GM18519 (cell line): ENCODE results near the gene BRME1.

Source experiments
- ATAC-seq: cut with Tn5 transposase; IDR thresholded peaks from one replicate; pipeline ENCODE4 v1.9.1; 2021; ENCODE audit warnings: mild to moderate bottlenecking, moderate library complexity; ENCODE audit not compliant: unreplicated experiment, low FRiP score

Gene BRME1

GRCh38 chr19:13905634-13906520 is at the start of gene BRME1, which contains the start of gene CC2D1A:
BRME1 (minus strand) TSS chr19:13906117; CDS start chr19:13904892, 1,225 bp downstream.
CC2D1A (plus strand) TSS chr19:13906201; CDS start chr19:13906442, 241 bp downstream.
- peak; percentile 89 for ATAC-seq

DNA sequence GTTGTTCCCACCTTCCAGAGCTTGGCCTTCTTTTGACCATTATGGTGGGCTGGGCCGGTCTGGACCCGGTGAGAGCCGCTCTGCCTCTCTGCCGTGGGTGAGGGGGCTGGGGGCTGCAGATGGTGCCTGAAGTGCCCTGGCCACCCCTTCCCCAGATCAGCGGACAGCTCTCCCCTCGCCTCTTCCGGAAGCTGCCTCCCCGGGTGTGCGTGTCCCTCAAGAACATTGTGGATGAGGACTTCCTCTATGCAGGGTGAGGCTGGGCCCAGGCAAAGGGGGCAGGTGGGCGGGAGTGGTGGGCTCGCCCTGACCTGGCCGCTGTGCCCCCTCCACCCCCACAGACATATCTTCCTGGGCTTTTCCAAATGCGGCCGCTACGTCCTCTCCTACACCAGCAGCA is 48.3 kb upstream of the BRME1 start:
- no peak for ATAC-seq

- no peak for ATAC-seq
These were observed 47.1 kb upstream of the BRME1 start for GRCh38 chr19:13952931-13953531.

DNA sequence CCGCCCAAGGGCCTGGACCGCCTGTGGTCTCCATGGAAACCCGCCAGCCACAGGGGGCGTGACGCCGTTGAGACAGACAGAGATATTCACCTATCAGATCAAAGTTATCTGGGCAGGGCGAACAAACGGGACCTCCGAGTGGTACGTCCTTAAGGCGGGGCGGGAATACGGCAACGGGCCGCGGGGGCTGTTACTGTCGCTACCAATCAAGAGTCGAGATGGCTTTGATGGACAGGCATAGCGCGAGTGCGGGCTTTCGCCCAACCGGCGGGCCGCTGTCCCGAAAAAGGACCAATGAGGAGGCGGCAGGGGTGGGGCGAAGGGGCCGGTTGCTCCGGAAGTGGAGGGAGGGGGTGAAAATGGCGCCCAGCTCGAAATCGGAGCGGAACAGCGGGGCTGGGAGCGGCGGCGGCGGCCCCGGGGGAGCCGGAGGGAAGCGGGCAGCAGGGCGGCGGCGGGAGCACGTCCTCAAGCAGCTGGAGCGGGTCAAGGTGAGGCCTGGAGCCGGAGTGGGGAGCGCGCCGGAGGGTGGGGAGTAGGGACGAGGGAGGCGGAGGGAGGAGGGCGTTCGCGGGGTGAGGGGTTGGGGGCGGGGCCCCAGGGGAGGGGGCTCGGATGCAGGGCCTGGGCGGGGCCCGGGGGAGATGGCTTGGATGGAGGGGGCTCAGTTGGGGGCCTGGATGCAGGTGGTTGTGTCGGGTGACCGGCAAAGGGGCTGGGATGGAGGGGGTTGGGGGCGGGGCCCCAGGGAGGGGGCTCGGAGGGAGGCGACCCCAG is 46.4 kb upstream of the BRME1 start, which contains the start of gene DCAF15:
Gene DCAF15, plus strand, starts transcription at position 356 of the 777 bp plus-strand sequence. Its CDS starts 4 bp downstream, at position 360.
- ATAC-seq, result peak; percentile 92

DNA sequence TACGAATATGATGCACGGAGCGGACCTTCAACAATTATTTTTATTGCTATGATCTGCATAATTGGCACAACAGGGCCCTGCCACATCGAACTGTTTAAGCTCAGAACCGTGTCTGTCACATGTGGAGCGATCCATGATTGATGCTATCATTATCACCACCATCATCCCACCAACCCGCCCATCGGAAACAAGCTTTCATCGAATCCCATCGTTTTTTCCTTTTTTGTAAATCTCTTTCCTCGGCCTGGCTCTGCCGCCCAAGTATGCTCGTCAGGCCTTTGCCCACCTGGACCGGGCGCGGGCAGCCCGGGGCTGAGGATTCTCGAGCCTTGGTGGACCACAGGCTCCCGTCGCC is 45.9 kb upstream of the BRME1 start:
- peak; percentile 5 for ATAC-seq

DNA sequence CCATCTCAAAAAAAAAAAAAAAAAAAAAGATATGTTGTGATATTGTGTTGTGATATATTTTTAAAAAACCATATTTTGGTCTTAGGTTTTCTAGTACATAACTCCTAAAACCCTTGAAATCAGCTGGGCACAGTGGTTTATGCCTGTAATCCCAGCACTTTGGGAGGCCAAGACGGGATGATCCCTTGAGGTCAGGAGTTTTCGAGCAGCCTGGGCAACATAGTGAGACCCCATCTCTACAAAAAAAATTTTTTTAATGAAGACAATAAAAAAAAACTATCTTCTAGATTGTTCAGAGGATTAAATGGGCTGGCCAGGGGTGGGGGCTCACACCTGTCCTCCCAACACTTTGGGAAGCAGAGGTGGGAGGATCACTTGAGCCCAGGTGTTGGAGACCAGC is 45.1 kb upstream of the BRME1 start:
- ATAC-seq, result no peak

- ATAC-seq, result no peak
These were observed 40.5 kb upstream of the BRME1 start for GRCh38 chr19:13946414-13946813.

GRCh38 chr19:13942023-13942684 is 36.2 kb upstream of the BRME1 start:
- no peak for ATAC-seq

- ATAC-seq, result no peak
These were observed 32.6 kb upstream of the BRME1 start, which contains the start of gene PODNL1 for GRCh38 chr19:13938301-13939064. PODNL1 (minus strand) TSS chr19:13938417; CDS start chr19:13938181, 236 bp downstream.

DNA sequence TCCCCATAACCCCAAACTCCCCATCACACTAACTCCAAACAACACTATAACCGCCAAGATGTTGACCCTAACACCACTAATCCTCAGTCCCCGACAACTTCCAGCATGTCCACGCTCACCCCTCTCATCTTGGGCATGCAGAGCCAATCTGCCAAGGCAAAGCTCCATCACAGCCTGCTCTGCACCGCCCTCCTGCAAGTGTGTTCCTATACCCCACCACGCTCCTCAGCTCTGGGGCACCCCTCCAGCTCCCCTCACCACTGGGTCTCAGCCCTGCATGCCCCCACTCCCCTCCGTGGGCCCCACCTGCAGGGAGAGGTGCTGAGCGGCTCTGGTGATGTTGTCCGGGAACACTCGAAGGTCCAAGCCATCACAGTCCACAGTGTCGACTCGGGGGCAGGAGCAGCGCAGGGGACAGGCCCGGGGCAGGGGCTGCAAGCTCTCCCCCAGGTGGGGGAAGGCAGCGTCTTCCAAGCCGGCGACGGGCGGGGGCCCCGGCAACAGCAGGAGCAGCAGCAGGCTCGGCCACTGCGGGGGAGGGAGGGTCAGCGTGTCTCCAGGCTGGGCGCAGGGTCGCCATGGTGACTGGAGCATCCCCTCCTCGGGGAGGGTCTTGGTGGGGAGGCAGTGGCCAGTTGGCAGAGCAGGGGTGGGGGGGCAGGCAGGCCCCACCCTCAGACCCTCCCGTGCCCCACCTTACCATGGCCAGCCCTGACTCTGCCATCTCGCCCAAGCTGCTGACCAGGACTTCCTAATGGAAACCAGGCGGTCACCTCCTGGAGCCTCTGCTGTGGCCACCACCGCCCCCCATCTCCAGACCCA is 31.8 kb upstream of the BRME1 start:
- ATAC-seq, result no peak

DNA sequence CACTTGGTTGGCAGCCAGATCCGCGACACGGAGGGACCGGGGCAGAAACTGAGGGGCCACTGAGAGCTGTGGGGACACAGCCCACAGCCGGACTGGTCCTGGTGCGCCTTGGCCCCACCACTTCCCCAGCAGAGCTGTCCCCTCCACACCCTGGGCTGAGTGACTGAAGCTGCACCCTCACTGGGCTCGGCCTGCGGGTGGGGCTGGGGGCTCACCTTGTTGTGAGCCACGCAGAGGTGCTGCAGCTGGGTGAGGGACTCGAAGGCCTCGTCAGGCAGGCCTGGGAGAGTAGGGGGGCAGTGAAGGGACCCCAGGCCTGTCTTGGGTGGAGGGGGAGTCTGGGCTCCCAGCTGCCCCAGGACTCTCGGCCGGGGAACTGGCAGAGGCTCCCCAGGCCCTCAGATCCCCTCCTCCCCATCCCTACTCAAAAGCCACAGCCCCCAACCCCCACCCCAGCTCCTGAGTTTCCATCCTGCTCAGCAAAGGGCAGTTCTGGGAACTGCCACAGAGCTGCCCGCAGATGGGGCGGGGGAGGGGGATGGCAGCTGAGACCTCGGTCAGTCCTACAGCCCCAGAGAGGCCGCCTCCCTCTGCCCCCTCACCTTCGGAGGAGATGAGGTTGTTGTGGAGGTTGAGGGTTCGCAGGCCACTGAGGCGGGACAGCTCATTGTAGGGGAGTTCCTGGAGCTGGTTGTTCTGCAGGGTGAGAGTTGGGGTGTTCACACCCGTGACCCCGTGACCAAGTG is 30.0 kb upstream of the BRME1 start:
- ATAC-seq, result no peak

GRCh38 chr19:13934785-13935109 is 28.8 kb upstream of the BRME1 start:
- no peak for ATAC-seq

- no peak for ATAC-seq
These were observed 27.0 kb upstream of the BRME1 start for GRCh38 chr19:13932911-13933393.

- ATAC-seq, result no peak
These were observed 26.3 kb upstream of the BRME1 start for GRCh38 chr19:13932149-13932637.

- ATAC-seq, result no peak
These were observed 25.7 kb upstream of the BRME1 start for GRCh38 chr19:13931391-13932148.

DNA sequence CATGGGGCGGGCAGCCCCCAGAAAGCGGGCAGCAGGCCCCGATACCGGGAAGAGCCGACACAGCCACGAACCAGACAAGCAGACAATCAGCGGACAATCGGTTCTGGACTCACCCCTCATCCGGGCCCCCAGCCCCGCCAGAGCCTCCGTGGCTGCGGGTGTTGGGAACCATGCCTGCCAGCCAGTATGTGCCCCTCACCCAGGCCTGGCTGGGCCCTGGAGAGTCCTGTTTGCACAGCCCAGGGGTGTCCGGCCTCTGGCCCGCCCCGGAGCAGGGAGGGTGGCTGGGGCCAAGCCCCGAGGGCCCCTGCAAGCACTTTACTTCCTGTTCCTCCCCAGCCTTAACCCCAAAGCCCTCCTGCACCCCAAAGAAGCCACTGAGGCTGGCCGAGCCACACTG is 24.5 kb upstream of the BRME1 start:
- ATAC-seq, result no peak

DNA sequence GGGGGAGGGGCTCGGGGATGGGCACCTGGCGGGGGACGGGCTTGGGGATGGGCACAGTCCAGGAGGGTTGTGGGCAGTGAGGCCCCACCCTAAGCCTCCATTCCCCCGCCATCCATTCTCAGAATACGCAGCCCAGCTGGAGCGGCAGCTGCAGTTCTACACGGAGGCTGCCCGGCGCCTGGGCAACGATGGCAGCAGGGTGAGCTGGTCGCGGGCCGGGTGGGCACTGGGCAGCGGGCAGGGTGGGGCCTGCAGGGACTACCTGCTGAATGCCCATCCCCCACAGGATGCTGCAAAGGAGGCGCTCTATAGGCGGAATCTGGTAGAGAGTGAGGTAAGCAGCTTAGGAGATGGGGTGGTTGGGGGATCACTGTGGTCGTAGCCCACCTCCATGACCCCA is 24.0 kb upstream of the BRME1 start:
- ATAC-seq, result no peak
